Activated CD4-positive, alpha-beta T cell treated with anti-CD3 and anti-CD28 coated beads, Interleukin-2, amount 10 ng/mL, durations not matched to agents 24 days and 14 days (primary cell): Measurements from ENCODE around the gene CPED1. TPM values are rescaled to one million over a fixed set of nuclear protein-coding genes. Genes with fewer than 3 reads are reported as not detected.

Source experiments
- DNase-seq: peaks from one replicate; pipeline ENCODE4 v3.0.0; 2022
- H3K27ac Mint-ChIP-seq: one replicate; pipeline ENCODE4 v1.8.0; 2022; ENCODE audit warnings: mild to moderate bottlenecking, mixed read lengths
- H3K27me3 Mint-ChIP-seq: one replicate; pipeline ENCODE4 v1.8.0; 2022; ENCODE audit warnings: mixed read lengths
- H3K36me3 Mint-ChIP-seq: one replicate; pipeline ENCODE4 v1.8.0; 2022; ENCODE audit warnings: low read depth, mild to moderate bottlenecking, mixed read lengths
- H3K4me1 Mint-ChIP-seq: one replicate; pipeline ENCODE4 v1.8.0; 2021; ENCODE audit warnings: mixed read lengths
- H3K4me3 Mint-ChIP-seq: one replicate; pipeline ENCODE4 v1.8.0; 2022; ENCODE audit warnings: mild to moderate bottlenecking, moderate library complexity, mixed read lengths
- H3K9me3 Mint-ChIP-seq: one replicate; pipeline ENCODE4 v1.8.0; 2021; ENCODE audit warnings: mixed read lengths
- intact Hi-C: fragments of 100-400 bp; cut with micrococcal nuclease; formaldehyde crosslinking; loops from one replicate; pipeline ENCODE4 v1.15.1; 2023
- total RNA-seq: library from RNA; stranded (reverse); gene quantifications from 2 replicates; pipeline ENCODE4 v1.2.3, GENCODE V29; 2022

Gene CPED1
- total RNA-seq, 1 donor from 2014 or later: not detected

- Mint-ChIP-seq H3K4me1 (peaks cover 22% of the 10 kb centered on the region), H3K36me3 (no peaks in the 10 kb centered on the region), H3K9me3 (no peaks in the 10 kb centered on the region), H3K27me3 (peaks cover 46% of the 10 kb centered on the region), H3K4me3 (no peak overlapping the region), H3K27ac (no peak overlapping the region)
- DNase-seq: no peak
- intact Hi-C loops: loop anchor here (1.0 to 10.0 kb wide), 4 partner anchors 95 to 1008 kb away; no protein-coding TSS in a partner anchor
Measured at GRCh38 chr7:120986650-120987049, 1.9 kb upstream of the CPED1 start.

GRCh38 chr7:120987280-120987679, 1.2 kb upstream of the CPED1 start:
- no peaks in the 10 kb centered on the region for H3K36me3 Mint-ChIP-seq
- intact Hi-C loops: loop anchor here (1.0 to 10.0 kb wide), 4 partner anchors 94 to 1008 kb away; no protein-coding TSS in a partner anchor
- no peak overlapping the region for H3K4me3 Mint-ChIP-seq
- H3K4me1 Mint-ChIP-seq: peaks cover 16% of the 10 kb centered on the region
- H3K27ac Mint-ChIP-seq: no peak overlapping the region
- no peak for DNase-seq
- peaks cover 49% of the 10 kb centered on the region for H3K27me3 Mint-ChIP-seq
- H3K9me3 Mint-ChIP-seq: no peaks in the 10 kb centered on the region

- Mint-ChIP-seq H3K27ac (no peak overlapping the region), H3K4me1 (peaks cover 14% of the 10 kb centered on the region), H3K9me3 (no peaks in the 10 kb centered on the region), H3K4me3 (peak overlapping the region; percentile 85), H3K27me3 (peaks cover 54% of the 10 kb centered on the region), H3K36me3 (no peaks in the 10 kb centered on the region)
- intact Hi-C loops: loop anchor here (1.0 to 10.0 kb wide), 5 partner anchors 37 to 1007 kb away; partner anchors contain the start of gene ING3
- peak; percentile 95 for DNase-seq
Measured at GRCh38 chr7:120987683-120988590, 574 bp upstream of the CPED1 start.

- no peaks in the 10 kb centered on the region for H3K9me3 Mint-ChIP-seq
- intact Hi-C loops: loop anchor here (2.0 to 10.0 kb wide), 3 partner anchors 39 to 555 kb away; partner anchors contain the start of genes ING3 and WNT16
- no peaks in the 10 kb centered on the region for H3K36me3 Mint-ChIP-seq
- peaks cover 62% of the 10 kb centered on the region for H3K27me3 Mint-ChIP-seq
- H3K27ac Mint-ChIP-seq: no peak overlapping the region
- peaks cover 14% of the 10 kb centered on the region for H3K4me1 Mint-ChIP-seq
- no peak for DNase-seq
- peak overlapping the region; percentile 85 for H3K4me3 Mint-ChIP-seq
Measured at GRCh38 chr7:120989257-120990220, 1.0 kb downstream of the CPED1 start.

- Mint-ChIP-seq H3K36me3 (no peaks in the 10 kb centered on the region), H3K4me3 (no peak overlapping the region), H3K27ac (no peak overlapping the region), H3K9me3 (no peaks in the 10 kb centered on the region), H3K27me3 (peaks cover 56% of the 10 kb centered on the region), H3K4me1 (peaks cover 14% of the 10 kb centered on the region)
- no peak for DNase-seq
- intact Hi-C loops: loop anchor here (5.0 kb wide), 1 partner anchor 337 kb away; the partner anchor contains the start of gene WNT16
Measured at GRCh38 chr7:120990468-120991118, 2.1 kb downstream of the CPED1 start.

- H3K27me3 Mint-ChIP-seq: peaks cover 56% of the 10 kb centered on the region
- no peak overlapping the region for H3K27ac Mint-ChIP-seq
- H3K9me3 Mint-ChIP-seq: no peaks in the 10 kb centered on the region
- peaks cover 14% of the 10 kb centered on the region for H3K4me1 Mint-ChIP-seq
- no peaks in the 10 kb centered on the region for H3K36me3 Mint-ChIP-seq
- intact Hi-C loops: loop anchor here (5.0 kb wide), 1 partner anchor 336 kb away; the partner anchor contains the start of gene WNT16
- no peak overlapping the region for H3K4me3 Mint-ChIP-seq
- DNase-seq: no peak
Measured at GRCh38 chr7:120991161-120991560, 2.6 kb downstream of the CPED1 start.

- Mint-ChIP-seq H3K9me3 (no peaks in the 10 kb centered on the region), H3K27me3 (peaks cover 56% of the 10 kb centered on the region), H3K4me3 (no peak overlapping the region), H3K27ac (no peak overlapping the region), H3K36me3 (no peaks in the 10 kb centered on the region), H3K4me1 (peaks cover 14% of the 10 kb centered on the region)
- no peak for DNase-seq
- intact Hi-C loops: loop anchor here (5.0 kb wide), 1 partner anchor 336 kb away; the partner anchor contains the start of gene WNT16
Measured at GRCh38 chr7:120991581-120991980, 3.1 kb downstream of the CPED1 start.

- Mint-ChIP-seq H3K27ac (no peak overlapping the region), H3K4me1 (peaks cover 14% of the 10 kb centered on the region), H3K4me3 (no peak overlapping the region), H3K9me3 (no peaks in the 10 kb centered on the region), H3K27me3 (peaks cover 56% of the 10 kb centered on the region), H3K36me3 (no peaks in the 10 kb centered on the region)
- intact Hi-C loops: loop anchor here (5.0 kb wide), 1 partner anchor 335 kb away; the partner anchor contains the start of gene WNT16
- DNase-seq: no peak
Measured at GRCh38 chr7:120992272-120992964, 3.9 kb downstream of the CPED1 start.

- Mint-ChIP-seq H3K36me3 (no peaks in the 10 kb centered on the region), H3K27me3 (peaks cover 50% of the 10 kb centered on the region), H3K9me3 (no peaks in the 10 kb centered on the region), H3K4me1 (peaks cover 8% of the 10 kb centered on the region), H3K4me3 (no peak overlapping the region), H3K27ac (no peak overlapping the region)
- no peak for DNase-seq
- intact Hi-C loops: loop anchor here (5.0 kb wide), 1 partner anchor 334 kb away; the partner anchor contains the start of gene WNT16
Measured at GRCh38 chr7:120992965-120993494, 4.5 kb downstream of the CPED1 start.

- no peak overlapping the region for H3K27ac Mint-ChIP-seq
- peaks cover 48% of the 10 kb centered on the region for H3K27me3 Mint-ChIP-seq
- no peak for DNase-seq
- H3K9me3 Mint-ChIP-seq: no peaks in the 10 kb centered on the region
- peaks cover 6% of the 10 kb centered on the region for H3K4me1 Mint-ChIP-seq
- H3K4me3 Mint-ChIP-seq: no peak overlapping the region
- intact Hi-C loops: loop anchor here (5.0 kb wide), 1 partner anchor 334 kb away; the partner anchor contains the start of gene WNT16
- no peaks in the 10 kb centered on the region for H3K36me3 Mint-ChIP-seq
Measured at GRCh38 chr7:120993553-120994191, 5.2 kb downstream of the CPED1 start.

GRCh38 chr7:120994512-120995410, 6.2 kb downstream of the CPED1 start:
- Mint-ChIP-seq H3K4me3 (no peak overlapping the region), H3K4me1 (peaks cover 2% of the 10 kb centered on the region), H3K27ac (no peak overlapping the region), H3K36me3 (no peaks in the 10 kb centered on the region), H3K9me3 (no peaks in the 10 kb centered on the region), H3K27me3 (peaks cover 38% of the 10 kb centered on the region)
- intact Hi-C loops: loop anchor here (5.0 kb wide), 1 partner anchor 333 kb away; the partner anchor contains the start of gene WNT16
- DNase-seq: no peak
